HG03521 (cell line): ENCODE measurements around the gene ETS2.

Experiments
- ATAC-seq: cut with Tn5 transposase; IDR thresholded peaks from one replicate; pipeline ENCODE4 v1.9.1; 2021; ENCODE audit warnings: mild to moderate bottlenecking, moderate library complexity; ENCODE audit not compliant: unreplicated experiment

Gene ETS2

GRCh38 chr21:38857152-38857825 is 51.6 kb downstream of the ETS2 start:
- ATAC-seq: no peak

GRCh38 chr21:38858026-38858811 is 52.5 kb downstream of the ETS2 start:
- ATAC-seq: no peak

GRCh38 chr21:38858812-38859205 is 53.1 kb downstream of the ETS2 start:
- ATAC-seq: no peak

GRCh38 chr21:38859852-38860251 is 54.1 kb downstream of the ETS2 start:
- no peak for ATAC-seq

- ATAC-seq: no peak
These were observed 55.3 kb downstream of the ETS2 start for GRCh38 chr21:38861056-38861455.

- peak; percentile 79 for ATAC-seq
These were observed 56.4 kb downstream of the ETS2 start for GRCh38 chr21:38861989-38862683.

- ATAC-seq: no peak
These were observed 57.6 kb downstream of the ETS2 start for GRCh38 chr21:38863291-38863690.

GRCh38 chr21:38863843-38864363 is 58.2 kb downstream of the ETS2 start:
- no peak for ATAC-seq

- ATAC-seq: no peak
These were observed 59.2 kb downstream of the ETS2 start for GRCh38 chr21:38864964-38865363.

- ATAC-seq: no peak
These were observed 63.5 kb downstream of the ETS2 start for GRCh38 chr21:38869196-38869595.

- ATAC-seq: no peak
These were observed 64.2 kb downstream of the ETS2 start for GRCh38 chr21:38869946-38870345.
